HepG2 (cell line): Measurements from ENCODE around the gene STOML2. TPM values are rescaled to one million over a fixed set of nuclear protein-coding genes. Genes with fewer than 3 reads are reported as not detected.

Source experiments
- ASH2L ChIP-seq: fragments of 300-600, 200-600 bp; sonication (generic); IDR thresholded peaks from 2 replicates; pipeline ENCODE4 v1.7.0; 2017; ENCODE audit warnings: low read depth, mild to moderate bottlenecking, moderate library complexity, mixed read lengths, low read length; ENCODE audit not compliant: insufficient read length
- IRF2 ChIP-seq: IDR thresholded peaks from 2 replicates; pipeline ENCODE4 v1.6.1; 2018; ENCODE audit warnings: missing genetic modification reagents, missing compliant biosample characterization
- IRX3 ChIP-seq: sonication (generic); formaldehyde crosslinking; IDR thresholded peaks from 2 replicates; pipeline ENCODE4 v1.8.1; 2023; ENCODE audit warnings: mild to moderate bottlenecking, low read depth, missing genetic modification reagents, borderline replicate concordance
- KMT2B ChIP-seq: IDR thresholded peaks from 2 replicates; pipeline ENCODE4 v1.6.1; 2016; ENCODE audit warnings: missing genetic modification reagents, missing compliant biosample characterization
- NR1H2 ChIP-seq: sonication (generic); formaldehyde crosslinking; IDR thresholded peaks from 2 replicates; pipeline ENCODE4 v1.8.1; 2022; ENCODE audit warnings: low read depth, missing genetic modification reagents, borderline replicate concordance
- POLR2AphosphoS5 ChIP-seq: IDR thresholded peaks from 2 replicates; pipeline ENCODE4 v1.6.1; 2012; ENCODE audit warnings: low read depth, low read length
- RBAK ChIP-seq: sonication (generic); formaldehyde crosslinking; IDR thresholded peaks from 2 replicates; pipeline ENCODE4 v1.5.1; 2020; ENCODE audit warnings: mild to moderate bottlenecking, missing genetic modification reagents
- RCOR2 ChIP-seq: IDR thresholded peaks from 2 replicates; pipeline ENCODE4 v1.6.1; 2016; ENCODE audit warnings: missing biosample characterization, missing genetic modification reagents
- SAP130 ChIP-seq: IDR thresholded peaks from 2 replicates; pipeline ENCODE4 v1.6.1; 2016; ENCODE audit warnings: low read depth
- SOX13 ChIP-seq, 3 experiments: fragments of 450-650 bp in 1 of 3; sonication (generic) in 1 of 3; formaldehyde crosslinking in 1 of 3; IDR thresholded peaks in 2 of 3; conservative IDR thresholded peaks in 1 of 3; 2 replicates each; pipeline versions ENCODE4 v1.5.0 to v1.6.1; 2016 to 2020; ENCODE audit warnings: antibody characterized with exemption in 1 of 3, mild to moderate bottlenecking in 1 of 3, missing compliant biosample characterization in 1 of 3, missing genetic modification reagents in 1 of 3, moderate library complexity in 1 of 3
- YY1 ChIP-seq: IDR thresholded peaks from 2 replicates; pipeline ENCODE4 v1.6.1; 2011; ENCODE audit warnings: low read length, low read depth, moderate library complexity, mild to moderate bottlenecking; ENCODE audit not compliant: insufficient read depth, insufficient replicate concordance
- ZFX ChIP-seq: sonication (generic); formaldehyde crosslinking; IDR thresholded peaks from 2 replicates; pipeline ENCODE4 v1.4.0; 2020; ENCODE audit warnings: mild to moderate bottlenecking, low read depth, missing genetic modification reagents, moderate library complexity
- ZNF101 ChIP-seq: sonication (generic); formaldehyde crosslinking; IDR thresholded peaks from 2 replicates; pipeline ENCODE4 v1.4.0; 2020; ENCODE audit warnings: mild to moderate bottlenecking, low read depth, missing genetic modification reagents, borderline replicate concordance
- ZNF260 ChIP-seq: sonication (generic); formaldehyde crosslinking; IDR thresholded peaks from 2 replicates; pipeline ENCODE4 v1.4.0; 2020; ENCODE audit warnings: missing genetic modification reagents, low read depth, mild to moderate bottlenecking, borderline replicate concordance
- ZNF460 ChIP-seq: sonication (generic); formaldehyde crosslinking; IDR thresholded peaks from 2 replicates; pipeline ENCODE4 v1.5.1; 2020; ENCODE audit warnings: missing genetic modification reagents, mild to moderate bottlenecking, borderline replicate concordance
- ZNF790 ChIP-seq: sonication (generic); formaldehyde crosslinking; IDR thresholded peaks from 2 replicates; pipeline ENCODE4 v1.8.0; 2022; ENCODE audit warnings: missing genetic modification reagents, mild to moderate bottlenecking, borderline replicate concordance
- ZNF83 ChIP-seq: sonication (generic); formaldehyde crosslinking; IDR thresholded peaks from 2 replicates; pipeline ENCODE4 v1.4.0; 2020; ENCODE audit warnings: missing genetic modification reagents, mild to moderate bottlenecking, borderline replicate concordance
- polyA plus RNA-seq, 8 experiments: library from polyadenylated mRNA; depleted of rRNA in 3 of 8; stranded (reverse) in 7 of 8; unstranded in 1 of 8; fragments of >200 nt; fragmentation: Illumina TruSeq in 4 of 8; extraction: Trizol in 4 of 8; gene quantifications; 2 replicates each; pipeline versions ENCODE4 v1.2.1 to v1.2.3, GENCODE V29; 2011 to 2016; ENCODE audit warnings: low read depth in 4 of 8, missing spikeins in 1 of 8, mixed read lengths in 1 of 8; ENCODE audit not compliant: insufficient read depth in 1 of 8
- total RNA-seq, 5 experiments: library from RNA; depleted of rRNA; stranded (reverse); fragments of >200 nt; fragmentation: Illumina TruSeq; extraction: Trizol; gene quantifications; 2 replicates each; pipeline ENCODE4 v1.2.3, GENCODE V29; 2016; ENCODE audit warnings: low read depth in 1 of 5
- TF ChIP-seq, protein P1 (sequence below): sonication (generic); formaldehyde crosslinking; IDR thresholded peaks from 2 replicates; pipeline ENCODE4 v1.5.0; 2020; ENCODE audit warnings: missing genetic modification reagents
- TF ChIP-seq, protein P2 (sequence below): sonication (generic); formaldehyde crosslinking; IDR thresholded peaks from 2 replicates; pipeline ENCODE4 v1.5.0; 2020; ENCODE audit warnings: missing genetic modification reagents, mild to moderate bottlenecking, borderline replicate concordance
- TF ChIP-seq, protein P3 (sequence below): IDR thresholded peaks from 2 replicates; pipeline ENCODE4 v1.6.1; 2016; ENCODE audit warnings: missing genetic modification reagents, missing compliant biosample characterization
- TF ChIP-seq, protein P4 (sequence below): sonication (generic); IDR thresholded peaks from 2 replicates; pipeline ENCODE4 v1.6.1; 2016; ENCODE audit warnings: low read depth, borderline replicate concordance
- TF ChIP-seq, protein P5 (sequence below): sonication (generic); formaldehyde crosslinking; IDR thresholded peaks from 2 replicates; pipeline ENCODE4 v1.4.0; 2020; ENCODE audit warnings: mild to moderate bottlenecking, missing genetic modification reagents

The STOML2 gene
- total and polyA plus RNA-seq, 2 of the 13 experiments (the other 11 are each of a cell fraction or from before 2014, with no cell fraction given) = 245 to 250 TPM

GRCh38 chr9:35116898-35117551, 14.1 kb upstream of the STOML2 start (continued):
- TF ChIP-seq ASH2L = no peak
- peak; percentile 50 for TF ChIP-seq ZFX (CRISPR knock-in tag)
- TF ChIP-seq IRX3 (CRISPR knock-in tag) = 0 out of 2 replicates have a peak, but pooled peaks have one; percentile 29
- TF ChIP-seq, protein P1, sequence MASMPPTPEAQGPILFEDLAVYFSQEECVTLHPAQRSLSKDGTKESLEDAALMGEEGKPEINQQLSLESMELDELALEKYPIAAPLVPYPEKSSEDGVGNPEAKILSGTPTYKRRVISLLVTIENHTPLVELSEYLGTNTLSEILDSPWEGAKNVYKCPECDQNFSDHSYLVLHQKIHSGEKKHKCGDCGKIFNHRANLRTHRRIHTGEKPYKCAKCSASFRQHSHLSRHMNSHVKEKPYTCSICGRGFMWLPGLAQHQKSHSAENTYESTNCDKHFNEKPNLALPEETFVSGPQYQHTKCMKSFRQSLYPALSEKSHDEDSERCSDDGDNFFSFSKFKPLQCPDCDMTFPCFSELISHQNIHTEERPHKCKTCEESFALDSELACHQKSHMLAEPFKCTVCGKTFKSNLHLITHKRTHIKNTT (CRISPR knock-in tag) = no peak
- no peak for TF ChIP-seq RBAK (CRISPR knock-in tag)
- TF ChIP-seq, protein P2, sequence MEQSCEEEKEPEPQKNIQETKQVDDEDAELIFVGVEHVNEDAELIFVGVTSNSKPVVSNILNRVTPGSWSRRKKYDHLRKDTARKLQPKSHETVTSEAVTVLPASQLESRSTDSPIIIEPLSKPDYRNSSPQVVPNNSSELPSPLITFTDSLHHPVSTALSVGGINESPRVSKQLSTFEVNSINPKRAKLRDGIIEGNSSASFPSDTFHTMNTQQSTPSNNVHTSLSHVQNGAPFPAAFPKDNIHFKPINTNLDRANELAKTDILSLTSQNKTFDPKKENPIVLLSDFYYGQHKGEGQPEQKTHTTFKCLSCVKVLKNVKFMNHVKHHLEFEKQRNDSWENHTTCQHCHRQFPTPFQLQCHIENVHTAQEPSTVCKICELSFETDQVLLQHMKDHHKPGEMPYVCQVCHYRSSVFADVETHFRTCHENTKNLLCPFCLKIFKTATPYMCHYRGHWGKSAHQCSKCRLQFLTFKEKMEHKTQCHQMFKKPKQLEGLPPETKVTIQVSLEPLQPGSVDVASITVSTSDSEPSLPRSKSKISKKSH (CRISPR knock-in tag) = no peak
- TF ChIP-seq, protein P3, sequence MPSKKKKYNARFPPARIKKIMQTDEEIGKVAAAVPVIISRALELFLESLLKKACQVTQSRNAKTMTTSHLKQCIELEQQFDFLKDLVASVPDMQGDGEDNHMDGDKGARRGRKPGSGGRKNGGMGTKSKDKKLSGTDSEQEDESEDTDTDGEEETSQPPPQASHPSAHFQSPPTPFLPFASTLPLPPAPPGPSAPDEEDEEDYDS (CRISPR knock-in tag) = 0 out of 2 replicates have a peak, but pooled peaks have one; percentile 30
- TF ChIP-seq ZNF83 (CRISPR knock-in tag) = no peak
- 0 out of 2 replicates have a peak, but pooled peaks have one; percentile 28 for TF ChIP-seq KMT2B (CRISPR knock-in tag)
- TF ChIP-seq, protein P4, sequence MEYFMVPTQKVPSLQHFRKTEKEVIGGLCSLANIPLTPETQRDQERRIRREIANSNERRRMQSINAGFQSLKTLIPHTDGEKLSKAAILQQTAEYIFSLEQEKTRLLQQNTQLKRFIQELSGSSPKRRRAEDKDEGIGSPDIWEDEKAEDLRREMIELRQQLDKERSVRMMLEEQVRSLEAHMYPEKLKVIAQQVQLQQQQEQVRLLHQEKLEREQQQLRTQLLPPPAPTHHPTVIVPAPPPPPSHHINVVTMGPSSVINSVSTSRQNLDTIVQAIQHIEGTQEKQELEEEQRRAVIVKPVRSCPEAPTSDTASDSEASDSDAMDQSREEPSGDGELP = 0 out of 2 replicates have a peak, but pooled peaks have one; percentile 20
- no peak for TF ChIP-seq SOX13 (IDR thresholded peaks at IDR 0.05)
- peak in 1 of 2 experiments; percentile 22; a peak in 1 of 4 replicates for TF ChIP-seq SOX13 (CRISPR knock-in tag; conservative IDR thresholded peaks at IDR 0.05 in 1 of 2, IDR thresholded peaks at IDR 0.05 in 1 of 2)
- TF ChIP-seq ZNF101 (CRISPR knock-in tag) = 0 out of 2 replicates have a peak, but pooled peaks have one; percentile 27
- peak; percentile 63; the same call in 1 of the 2 replicates for TF ChIP-seq IRF2 (CRISPR knock-in tag)
- TF ChIP-seq, protein P5, sequence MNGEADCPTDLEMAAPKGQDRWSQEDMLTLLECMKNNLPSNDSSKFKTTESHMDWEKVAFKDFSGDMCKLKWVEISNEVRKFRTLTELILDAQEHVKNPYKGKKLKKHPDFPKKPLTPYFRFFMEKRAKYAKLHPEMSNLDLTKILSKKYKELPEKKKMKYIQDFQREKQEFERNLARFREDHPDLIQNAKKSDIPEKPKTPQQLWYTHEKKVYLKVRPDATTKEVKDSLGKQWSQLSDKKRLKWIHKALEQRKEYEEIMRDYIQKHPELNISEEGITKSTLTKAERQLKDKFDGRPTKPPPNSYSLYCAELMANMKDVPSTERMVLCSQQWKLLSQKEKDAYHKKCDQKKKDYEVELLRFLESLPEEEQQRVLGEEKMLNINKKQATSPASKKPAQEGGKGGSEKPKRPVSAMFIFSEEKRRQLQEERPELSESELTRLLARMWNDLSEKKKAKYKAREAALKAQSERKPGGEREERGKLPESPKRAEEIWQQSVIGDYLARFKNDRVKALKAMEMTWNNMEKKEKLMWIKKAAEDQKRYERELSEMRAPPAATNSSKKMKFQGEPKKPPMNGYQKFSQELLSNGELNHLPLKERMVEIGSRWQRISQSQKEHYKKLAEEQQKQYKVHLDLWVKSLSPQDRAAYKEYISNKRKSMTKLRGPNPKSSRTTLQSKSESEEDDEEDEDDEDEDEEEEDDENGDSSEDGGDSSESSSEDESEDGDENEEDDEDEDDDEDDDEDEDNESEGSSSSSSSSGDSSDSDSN (CRISPR knock-in tag) = no peak
- no peak for TF ChIP-seq ZNF460
- TF ChIP-seq RCOR2 (CRISPR knock-in tag) = 0 out of 2 replicates have a peak, but pooled peaks have one; percentile 8
- no peak for TF ChIP-seq YY1
- no peak for TF ChIP-seq NR1H2 (CRISPR knock-in tag)
- no peak for TF ChIP-seq ZNF790 (CRISPR knock-in tag)
- TF ChIP-seq ZNF260 (CRISPR knock-in tag) = no peak
- TF ChIP-seq POLR2AphosphoS5 = no peak
- TF ChIP-seq SAP130 (CRISPR knock-in tag) = peak; percentile 64; the same call in 1 of the 2 replicates
